Right lobe of liver (tissue), 6 donors: Measurements from ENCODE around the gene CFAP61. TPM values are rescaled to one million over a fixed set of nuclear protein-coding genes. Genes with fewer than 3 reads are reported as not detected.

Experiments
- ATAC-seq, 4 donors: fragments of 200-7000 bp; cut with Tn5 transposase; one replicate each; pipeline ENCODE4 v1.9.1; 2020; ENCODE audit warnings: mild to moderate bottlenecking in 4 of 4, moderate library complexity in 4 of 4
- DNase-seq, 3 donors: peaks; one replicate each; pipeline ENCODE4 v3.0.0-alpha.2; 2020
- H3K27ac ChIP-seq, 3 donors: fragments of 200-600 bp; one replicate each; pipeline ENCODE4 v1.8.0; 2022
- H3K27me3 ChIP-seq, 2 donors: fragments of 200-600 bp; one replicate each; pipeline ENCODE4 v1.8.0; 2022
- H3K36me3 ChIP-seq, 4 donors: fragments of 200-600 bp; sonication (generic) in 1 of 4; one replicate each; pipeline versions ENCODE4 v1.5.1 to v1.8.0; 2017 to 2022; ENCODE audit warnings: control low read depth in 1 of 4
- H3K4me1 ChIP-seq, 4 donors: fragments of 200-600 bp; sonication (generic) in 1 of 4; one replicate each; pipeline versions ENCODE4 v1.5.1 to v1.8.0; 2017 to 2022; ENCODE audit warnings: control low read depth in 1 of 4
- H3K4me3 ChIP-seq, 3 donors: fragments of 200-600 bp; one replicate each; pipeline ENCODE4 v1.8.0; 2022
- H3K9me3 ChIP-seq, 4 donors: fragments of 200-600 bp; sonication (generic) in 1 of 4; one replicate each; pipeline versions ENCODE4 v1.5.1 to v1.8.0; 2017 to 2022; ENCODE audit warnings: control low read depth in 1 of 4
- CTCF ChIP-seq, 4 donors: fragments of 200-600 bp in 3 of 4; fragments of 450-650 bp in 1 of 4; IDR thresholded peaks; one replicate each; pipeline versions ENCODE4 v1.5.1 to v1.8.0; 2016 to 2022; ENCODE audit warnings: antibody characterized with exemption in 4 of 4, mild to moderate bottlenecking in 2 of 4
- POLR2A ChIP-seq: fragments of 450-650 bp; IDR thresholded peaks from one replicate; pipeline ENCODE4 v1.6.1; 2017; ENCODE audit warnings: antibody characterized with exemption, mild to moderate bottlenecking
- WGBS: methylation state at CpG from one replicate; pipeline ENCODE4 v1.1.6; 2018; ENCODE audit warnings: low coverage, low lambda C conversion rate; ENCODE audit not compliant: insufficient coverage; ENCODE audit errors: missing lambda C conversion rate; 5-methylcytosine and 5-hydroxymethylcytosine counted together
- intact Hi-C, 2 donors: fragments of 100-400 bp; cut with DNase I; formaldehyde crosslinking; loops; one replicate each; pipeline versions ENCODE4 v1.11.2 to v1.14.1; 2022
- total RNA-seq, 6 experiments: library from RNA; depleted of rRNA in 2 of 6; stranded (reverse); fragments of >200 nt in 2 of 6; fragmentation: NEBNext Ultra II Directional in 3 of 6; extraction: Animal tissue kit (Norgen Biotek cat#: 25700) in 3 of 6; gene quantifications; one replicate each; pipeline versions ENCODE4 v1.1.0 to v1.2.4, GENCODE V29; 2016 to 2023
- donor health status: DM: no; HTN: yes; CAD: no.
- donor health status: DM: no; HTN: no; CAD: no.
- donor health status: DM: no; HTN: no; CAD: no.
- donor health status: DM: no; HTN: yes; CAD: no.
- donor health status: DM: no; HTN: yes; CAD: no.

Gene CFAP61
- total RNA-seq, 6 experiments from 2014 or later: not detected

GRCh38 chr20:20137851-20138250 lies 85.5 kb downstream of the CFAP61 start:
- Histone ChIP-seq H3K9me3 (no peaks in the 10 kb centered on the region), H3K27ac (no peak overlapping the region), H3K4me3 (no peak overlapping the region), H3K4me1 (no peaks in the 10 kb centered on the region), H3K36me3 (no peaks in the 10 kb centered on the region), H3K27me3 (no peaks in the 10 kb centered on the region)
- TF ChIP-seq CTCF (IDR thresholded peaks at IDR 0.05) (no peak), POLR2A (no peak)
- intact Hi-C loops: no loop called here
- 90% methylated on average over 2 of the region's 5 CpGs for WGBS
- ATAC-seq (no peak), DNase-seq (no peak)

GRCh38 chr20:20138301-20139064 lies 86.2 kb downstream of the CFAP61 start:
- TF ChIP-seq POLR2A (no peak), CTCF (IDR thresholded peaks at IDR 0.05) (no peak)
- no peak overlapping the region for H3K4me3 ChIP-seq
- WGBS: 62% methylated on average over 3 of the region's 4 CpGs
- intact Hi-C loops: no loop called here
- no peak for DNase-seq
- no peaks in the 10 kb centered on the region for H3K36me3 ChIP-seq
- ATAC-seq: no peak
- H3K4me1 ChIP-seq: no peaks in the 10 kb centered on the region
- H3K27me3 ChIP-seq: no peaks in the 10 kb centered on the region
- no peak overlapping the region for H3K27ac ChIP-seq
- no peaks in the 10 kb centered on the region for H3K9me3 ChIP-seq

DNA sequence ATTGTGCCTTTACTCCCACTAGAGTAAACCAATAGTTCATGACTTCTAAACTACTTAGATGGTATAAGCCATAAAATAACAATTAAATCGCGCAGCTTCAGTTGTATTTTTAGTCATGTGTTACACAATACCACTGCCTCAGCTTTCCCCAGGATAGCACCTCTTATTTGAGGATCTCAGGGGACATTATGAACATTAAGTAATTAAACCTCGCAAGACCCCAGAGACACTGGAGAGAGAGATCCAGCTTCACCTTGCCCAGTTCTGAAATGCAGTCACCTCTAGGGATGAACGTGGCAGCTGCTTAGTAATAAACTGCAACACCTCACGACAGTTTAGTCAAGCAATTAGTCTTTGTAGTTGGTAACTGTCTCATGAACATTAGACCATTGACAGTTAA lies 87.1 kb downstream of the CFAP61 start:
- ATAC-seq (no peak), DNase-seq (no peak)
- no peaks in the 10 kb centered on the region for H3K9me3 ChIP-seq
- no peak overlapping the region for H3K4me3 ChIP-seq
- no peak overlapping the region for H3K27ac ChIP-seq
- H3K27me3 ChIP-seq: no peaks in the 10 kb centered on the region
- no peaks in the 10 kb centered on the region for H3K36me3 ChIP-seq
- intact Hi-C loops: no loop called here
- WGBS: 65% methylated on average over 5 of the region's 5 CpGs
- no peak for TF ChIP-seq POLR2A
- TF ChIP-seq CTCF (IDR thresholded peaks at IDR 0.05): no peak
- no peaks in the 10 kb centered on the region for H3K4me1 ChIP-seq

DNA sequence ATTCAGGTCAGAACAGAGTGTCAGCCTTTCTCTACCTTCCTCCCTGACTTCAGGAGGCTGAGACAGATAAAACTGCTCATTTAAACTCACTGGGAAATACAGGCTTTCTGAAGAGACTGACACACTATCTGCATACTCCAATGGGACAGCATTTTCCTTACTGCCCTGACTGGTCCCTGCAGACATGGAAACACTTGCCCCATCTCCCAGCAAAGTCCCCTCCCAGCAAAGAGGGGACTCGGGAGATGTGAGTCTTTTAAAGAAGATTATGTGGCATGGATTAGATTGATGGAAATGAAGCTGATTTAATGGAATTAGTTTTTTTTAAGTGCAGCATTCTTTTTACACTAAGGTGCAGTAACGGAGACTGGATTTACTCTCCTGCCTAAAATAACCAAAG lies 90.8 kb downstream of the CFAP61 start:
- Histone ChIP-seq H3K27ac (no peak overlapping the region), H3K4me3 (no peak overlapping the region), H3K9me3 (no peaks in the 10 kb centered on the region), H3K36me3 (no peaks in the 10 kb centered on the region), H3K4me1 (no peaks in the 10 kb centered on the region), H3K27me3 (no peaks in the 10 kb centered on the region)
- ATAC-seq (no peak), DNase-seq (no peak)
- TF ChIP-seq CTCF (IDR thresholded peaks at IDR 0.05): no peak
- TF ChIP-seq POLR2A: no peak
- intact Hi-C loops: no loop called here
- 31% methylated on average over 2 of the region's 2 CpGs for WGBS
